DMS153 (cell line): ENCODE results near the gene ARID5B.

ENCODE experiments used
- DNase-seq: peaks from one replicate; lab custom pipeline; 2025; lab: John Stamatoyannopoulos, UW

Gene ARID5B

GRCh38 chr10:61941202-61941681 lies 39.7 kb downstream of the ARID5B start:
- DNase-seq: no peak

- DNase-seq: no peak
Observed at GRCh38 chr10:61942604-61943461, 41.3 kb downstream of the ARID5B start.

- no peak for DNase-seq
Observed at GRCh38 chr10:61943674-61944378, 42.3 kb downstream of the ARID5B start.

GRCh38 chr10:61944410-61945147 lies 43.1 kb downstream of the ARID5B start:
- no peak for DNase-seq

- DNase-seq: no peak
Observed at GRCh38 chr10:61949687-61950086, 48.2 kb downstream of the ARID5B start.

GRCh38 chr10:61950449-61951143 lies 49.1 kb downstream of the ARID5B start:
- DNase-seq: no peak

GRCh38 chr10:61951144-61951483 lies 49.6 kb downstream of the ARID5B start:
- no peak for DNase-seq

- no peak for DNase-seq
Observed at GRCh38 chr10:61952028-61952674, 50.7 kb downstream of the ARID5B start.

GRCh38 chr10:61953183-61953582 lies 51.7 kb downstream of the ARID5B start:
- no peak for DNase-seq

GRCh38 chr10:61957806-61958205 lies 56.3 kb downstream of the ARID5B start:
- no peak for DNase-seq

- no peak for DNase-seq
Observed at GRCh38 chr10:61958311-61958710, 56.8 kb downstream of the ARID5B start.

GRCh38 chr10:61958805-61959204 lies 57.3 kb downstream of the ARID5B start:
- no peak for DNase-seq

GRCh38 chr10:61959814-61960213 lies 58.3 kb downstream of the ARID5B start:
- no peak for DNase-seq

- DNase-seq: no peak
Observed at GRCh38 chr10:61960396-61961120, 59.1 kb downstream of the ARID5B start.

- DNase-seq: no peak
Observed at GRCh38 chr10:61961278-61961677, 59.8 kb downstream of the ARID5B start.

- DNase-seq: no peak
Observed at GRCh38 chr10:61962971-61963370, 61.5 kb downstream of the ARID5B start.

GRCh38 chr10:61963669-61964058 lies 62.2 kb downstream of the ARID5B start:
- DNase-seq: no peak

GRCh38 chr10:61964059-61964709 lies 62.7 kb downstream of the ARID5B start:
- no peak for DNase-seq

GRCh38 chr10:61964949-61965702 lies 63.6 kb downstream of the ARID5B start:
- DNase-seq: no peak
